Ishikawa (cell line): Measurements from ENCODE around the gene TRIM24.

Source experiments
- CEBPB ChIP-seq: IDR thresholded peaks from 2 replicates; pipeline ENCODE4 v1.6.1; 2012
- CREB1 ChIP-seq: IDR thresholded peaks from 2 replicates; pipeline ENCODE4 v1.6.1; 2012; ENCODE audit warnings: low read depth
- EGR1 ChIP-seq: IDR thresholded peaks from 2 replicates; pipeline ENCODE4 v1.6.1; 2012
- EP300 ChIP-seq: IDR thresholded peaks from 2 replicates; pipeline ENCODE4 v1.6.1; 2012; ENCODE audit warnings: borderline replicate concordance
- FOXM1 ChIP-seq: IDR thresholded peaks from 2 replicates; pipeline ENCODE4 v1.6.1; 2012; ENCODE audit warnings: low read depth, borderline replicate concordance
- MAX ChIP-seq: IDR thresholded peaks from 2 replicates; pipeline ENCODE4 v1.6.1; 2012
- NFIC ChIP-seq: IDR thresholded peaks from 2 replicates; pipeline ENCODE4 v1.6.1; 2012
- RAD21 ChIP-seq: IDR thresholded peaks from 2 replicates; pipeline ENCODE4 v1.6.1; 2012; ENCODE audit warnings: low read depth
- REST ChIP-seq: IDR thresholded peaks from 2 replicates; pipeline ENCODE4 v1.6.1; 2012; ENCODE audit warnings: low read depth, mild to moderate bottlenecking
- TAF1 ChIP-seq: IDR thresholded peaks from 2 replicates; pipeline ENCODE4 v1.6.1; 2012; ENCODE audit warnings: low read depth, mild to moderate bottlenecking
- TCF12 ChIP-seq: IDR thresholded peaks from 2 replicates; pipeline ENCODE4 v1.6.1; 2012; ENCODE audit warnings: low read depth
- TEAD4 ChIP-seq: IDR thresholded peaks from 2 replicates; pipeline ENCODE4 v1.6.1; 2012
- USF1 ChIP-seq: IDR thresholded peaks from 2 replicates; pipeline ENCODE4 v1.6.1; 2012
- YY1 ChIP-seq: IDR thresholded peaks from 2 replicates; pipeline ENCODE4 v1.6.1; 2012; ENCODE audit warnings: low read depth
- ZBTB7A ChIP-seq: IDR thresholded peaks from 2 replicates; pipeline ENCODE4 v1.6.1; 2012; ENCODE audit warnings: low read depth

The TRIM24 gene

GRCh38 chr7:138587485-138587884 lies 127.4 kb downstream of the TRIM24 start:
- TF ChIP-seq TCF12 (no peak), CEBPB (no peak), CREB1 (no peak), TEAD4 (no peak)

GRCh38 chr7:138588986-138589385 lies 128.9 kb downstream of the TRIM24 start:
- TF ChIP-seq TCF12 (no peak), RAD21 (no peak), TAF1 (no peak), YY1 (no peak), EGR1 (no peak), FOXM1 (no peak), NFIC (no peak)

- TF ChIP-seq USF1 (no peak), EP300 (no peak), ZBTB7A (no peak), TCF12 (no peak), TAF1 (no peak), REST (no peak), FOXM1 (no peak), RAD21 (no peak), NFIC (no peak), EGR1 (no peak), YY1 (no peak), CREB1 (no peak), MAX (no peak), CEBPB (no peak), TEAD4 (no peak)
Measured at GRCh38 chr7:138590154-138590553, 130.1 kb downstream of the TRIM24 start.

- TF ChIP-seq TAF1, result no peak
- TF ChIP-seq EP300, result no peak
- no peak for TF ChIP-seq CREB1
- TF ChIP-seq REST, result no peak
- TF ChIP-seq MAX, result no peak
- TF ChIP-seq NFIC, result no peak
Measured at GRCh38 chr7:138595454-138595853, 135.4 kb downstream of the TRIM24 start.

GRCh38 chr7:138602451-138602850 lies 142.4 kb downstream of the TRIM24 start:
- TF ChIP-seq TAF1, result no peak
- TF ChIP-seq REST, result no peak
- TF ChIP-seq CREB1, result no peak
- TF ChIP-seq TCF12, result no peak
- TF ChIP-seq TEAD4, result no peak
- no peak for TF ChIP-seq FOXM1
- TF ChIP-seq EP300, result no peak
- no peak for TF ChIP-seq EGR1
- no peak for TF ChIP-seq NFIC
- no peak for TF ChIP-seq YY1
- no peak for TF ChIP-seq RAD21
- TF ChIP-seq MAX, result no peak
